Measurements from ENCODE around the gene C14orf119.

Gene C14orf119

DNA sequence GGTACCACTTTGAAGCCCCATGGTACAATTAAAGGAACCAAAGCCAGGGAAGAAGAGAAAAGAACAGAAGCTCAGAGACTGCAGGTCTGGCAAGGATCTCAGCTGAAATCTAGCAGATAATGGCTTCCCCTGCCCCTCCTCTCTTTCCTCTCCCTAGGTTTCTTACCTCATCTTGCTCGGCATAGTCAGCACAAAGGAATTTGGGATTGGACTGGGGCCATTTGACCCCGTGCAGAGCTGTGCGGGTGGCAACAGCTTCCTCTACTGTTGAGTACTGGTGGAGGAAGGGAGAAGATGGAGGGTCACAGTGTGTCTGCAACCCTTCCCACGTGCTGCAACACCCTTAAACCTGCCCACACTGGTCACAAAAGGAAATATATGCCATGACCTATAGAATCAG, 33.3 kb upstream of the C14orf119 start:
- DNase-seq: no peak

DNA sequence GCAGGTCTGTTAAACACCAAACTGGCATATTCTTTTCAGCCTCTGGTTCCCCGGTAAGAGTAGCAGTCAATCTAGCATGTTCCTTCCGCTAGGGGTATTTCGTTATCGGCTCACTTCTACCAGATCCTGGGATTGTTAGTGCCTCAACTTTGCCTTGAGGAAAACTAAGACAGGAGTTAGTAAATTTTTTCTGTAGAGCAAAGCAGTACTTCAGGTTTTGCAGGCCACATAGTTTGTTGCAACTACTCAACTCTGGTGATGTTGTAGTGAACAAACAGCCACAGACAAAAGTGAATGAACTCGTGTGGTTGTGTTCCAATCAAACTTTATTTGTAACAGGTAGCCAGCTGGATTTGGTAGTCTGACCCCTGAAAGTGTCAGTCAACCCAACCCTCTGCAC, 31.7 kb upstream of the C14orf119 start:
- no peak for DNase-seq

DNA sequence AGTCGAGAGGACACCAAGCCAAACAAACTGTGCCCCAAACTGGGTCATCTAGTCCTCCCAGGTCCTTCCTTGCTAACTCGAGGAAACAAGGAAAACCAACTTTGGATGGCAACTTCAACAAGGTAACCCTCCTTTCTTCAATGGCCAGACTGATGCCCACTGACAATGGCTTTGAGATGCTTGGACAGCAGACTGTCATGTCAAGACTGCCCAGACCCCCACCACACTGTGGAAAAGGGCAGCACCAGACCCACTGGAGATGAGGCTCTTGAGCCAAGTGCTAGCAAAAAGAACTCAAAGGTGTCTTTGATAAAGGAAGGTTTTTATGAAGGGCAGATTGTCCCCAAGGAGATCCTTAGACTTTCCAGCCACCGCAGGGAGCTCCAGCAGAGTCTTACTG, 28.9 kb upstream of the C14orf119 start:
- no peak for DNase-seq

- no peak for DNase-seq
Measured at GRCh38 chr14:23066855-23067744, 28.2 kb upstream of the C14orf119 start.

GRCh38 chr14:23067847-23068788, 27.2 kb upstream of the C14orf119 start:
- no peak for DNase-seq

DNA sequence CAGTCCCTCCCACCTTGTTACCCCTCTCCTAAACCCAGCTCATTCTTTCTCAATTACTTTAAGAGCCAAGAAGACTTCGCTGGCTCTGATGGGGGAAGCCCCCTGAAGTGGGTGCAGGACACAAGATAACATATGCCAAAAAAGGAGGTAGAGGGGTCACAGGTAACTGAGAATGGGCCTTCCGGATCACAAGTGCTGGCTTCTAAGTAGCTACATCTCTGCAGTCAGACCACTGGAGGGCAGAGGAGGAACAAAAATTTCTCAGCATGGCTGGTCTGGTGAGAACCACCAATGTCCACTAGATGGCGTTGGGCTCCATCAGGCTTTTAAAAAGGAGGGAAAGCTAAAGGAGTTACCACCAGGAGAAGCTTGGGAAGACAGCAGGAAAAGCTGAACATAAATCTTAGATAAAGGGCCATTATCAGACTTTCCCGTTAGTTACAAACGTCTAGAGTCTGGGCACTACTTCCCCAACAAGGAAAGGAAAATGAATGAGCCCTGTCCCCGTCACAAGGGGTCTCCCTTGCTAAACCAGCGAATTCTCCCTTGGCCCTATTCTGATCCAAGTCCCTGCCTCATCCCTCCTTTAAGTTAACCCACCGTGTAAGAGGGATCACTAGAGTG, 26.4 kb upstream of the C14orf119 start:
- DNase-seq: no peak

GRCh38 chr14:23069413-23069806, 25.9 kb upstream of the C14orf119 start:
- no peak for DNase-seq

GRCh38 chr14:23070262-23071129, 24.8 kb upstream of the C14orf119 start:
- DNase-seq: no peak

DNA sequence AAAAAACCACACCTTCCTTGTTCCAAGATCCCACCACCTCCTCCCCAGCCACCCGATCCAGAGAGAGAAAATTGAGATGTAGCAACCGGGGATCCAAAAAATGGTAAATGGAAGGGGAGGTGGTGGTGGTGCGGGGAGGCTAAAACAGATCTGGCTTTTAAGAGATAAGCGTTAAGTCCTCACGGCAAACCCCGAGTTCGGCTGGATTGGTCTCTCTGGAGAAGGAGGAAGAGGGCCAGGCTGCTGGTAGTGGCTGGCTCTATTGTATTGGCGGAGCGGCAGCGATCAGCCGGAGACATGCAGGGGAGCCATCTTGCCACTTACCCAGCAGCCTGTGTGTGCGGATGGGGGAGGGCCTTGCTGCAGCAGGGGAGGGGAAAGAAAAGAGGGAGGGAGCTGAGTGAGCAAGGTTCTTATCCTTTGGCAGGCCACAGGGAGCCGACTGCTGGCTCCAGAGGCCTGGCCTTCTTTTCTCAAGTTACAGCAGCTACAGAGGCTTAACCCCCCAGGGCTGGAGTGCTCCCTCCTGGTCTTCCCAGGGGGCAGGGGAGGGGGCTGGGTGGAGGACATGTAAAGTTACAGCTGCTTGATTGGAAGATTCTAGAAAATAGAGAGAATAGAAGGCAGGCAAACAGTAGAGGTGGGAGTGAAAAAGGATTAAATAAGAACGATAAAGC, 23.9 kb upstream of the C14orf119 start:
- DNase-seq: no peak

GRCh38 chr14:23071921-23072539, 23.3 kb upstream of the C14orf119 start:
- DNase-seq: no peak

GRCh38 chr14:23074906-23075305, 20.4 kb upstream of the C14orf119 start:
- no peak for DNase-seq

- DNase-seq: no peak
Measured at GRCh38 chr14:23076785-23077408, 18.4 kb upstream of the C14orf119 start.

DNA sequence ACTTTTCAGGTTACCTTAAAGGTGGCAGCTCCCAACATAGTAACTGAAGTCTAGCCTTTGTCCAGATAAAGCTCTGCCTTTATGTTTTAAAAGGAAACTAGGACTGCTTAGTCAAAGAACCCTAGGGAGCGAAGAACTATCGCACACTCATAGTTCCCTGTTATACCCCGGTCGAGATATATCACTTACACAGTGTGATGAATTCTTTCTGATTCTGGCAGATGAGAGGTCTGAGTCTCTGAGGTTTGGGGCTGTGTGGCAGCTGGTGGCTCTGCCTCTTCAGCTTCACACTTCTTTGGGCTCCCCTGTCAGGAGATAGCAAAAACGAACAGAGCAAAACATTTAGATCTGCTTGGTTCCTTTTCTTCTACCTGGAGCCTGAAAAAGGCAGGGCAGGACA, 17.3 kb upstream of the C14orf119 start:
- no peak for DNase-seq

DNA sequence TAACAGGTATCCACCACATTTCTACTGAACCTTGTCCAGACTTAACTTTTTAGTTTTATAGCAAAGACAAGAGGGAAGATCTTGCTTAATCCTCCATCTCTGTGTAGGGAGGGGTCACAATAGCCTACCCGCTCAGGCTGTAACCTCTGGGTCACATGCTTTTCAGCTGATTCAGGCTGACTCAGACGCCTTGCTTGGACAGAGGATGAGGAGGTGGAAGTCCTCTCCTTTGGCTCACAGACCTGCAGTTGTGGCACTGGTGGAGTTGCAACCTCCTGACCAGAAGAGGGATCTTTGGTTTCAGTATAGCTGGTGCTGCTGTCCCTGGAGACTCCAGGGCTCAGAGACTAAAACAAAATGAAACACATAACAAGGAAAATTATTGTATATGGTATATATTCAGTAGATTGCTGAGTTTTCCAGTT, 16.6 kb upstream of the C14orf119 start:
- DNase-seq: no peak

DNA sequence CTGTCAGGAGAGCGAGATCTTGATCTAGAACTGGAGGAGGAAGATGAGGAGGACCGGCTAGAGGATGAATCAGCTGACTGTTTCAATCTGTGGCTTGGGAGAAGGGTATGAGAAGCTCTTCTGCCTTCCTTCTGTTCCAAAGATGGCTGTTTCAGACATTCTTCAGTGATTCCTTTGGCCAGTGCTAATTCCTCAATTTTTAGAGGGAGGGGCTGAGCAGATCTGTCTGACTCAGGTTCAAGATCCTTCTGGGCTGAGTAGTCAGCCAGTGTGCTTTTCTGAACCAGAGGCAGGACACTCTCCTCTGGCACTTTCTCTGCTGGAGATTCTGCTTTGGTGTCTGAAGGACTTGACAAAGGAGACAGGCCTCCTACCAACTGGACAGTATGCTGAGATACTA, 15.6 kb upstream of the C14orf119 start:
- DNase-seq: no peak

DNA sequence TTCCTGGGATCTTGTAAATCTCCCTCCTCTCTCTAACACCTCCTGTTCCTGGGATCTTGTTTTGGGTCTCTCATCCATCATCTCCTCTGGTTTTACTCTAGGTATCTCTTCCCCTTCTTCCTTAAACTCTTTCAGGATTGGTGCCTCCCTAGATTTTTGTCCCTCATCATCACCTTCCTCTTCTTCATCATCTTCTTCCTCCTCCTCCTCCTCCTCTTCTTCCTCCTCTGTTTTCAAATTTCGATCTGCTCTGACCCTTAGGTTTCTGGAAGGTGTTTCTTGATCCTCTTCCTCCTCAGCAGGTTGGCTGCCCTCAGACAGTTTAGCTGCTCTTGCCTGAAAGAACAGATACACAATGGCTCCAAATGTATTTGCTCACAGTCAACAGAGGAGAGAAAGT, 14.8 kb upstream of the C14orf119 start:
- no peak for DNase-seq

DNA sequence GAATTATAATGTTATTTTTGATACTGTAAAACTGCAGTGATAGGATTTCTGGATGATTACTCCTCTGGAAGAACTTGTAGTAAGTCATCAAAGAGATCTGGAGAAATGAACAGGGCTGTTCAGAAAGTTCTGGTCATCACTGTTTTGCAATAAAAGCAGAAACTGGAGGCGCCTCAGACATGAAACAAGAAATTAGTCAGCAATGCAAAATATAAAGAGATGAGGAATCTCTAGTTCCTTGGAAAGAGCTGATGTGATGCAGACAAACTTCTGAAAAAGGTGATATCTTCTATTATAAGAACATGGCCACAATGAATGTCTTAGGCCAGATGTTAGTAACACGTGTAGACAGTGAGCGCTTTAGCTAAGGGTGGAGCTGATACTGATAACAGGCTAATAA, 9.8 kb upstream of the C14orf119 start:
- no peak for DNase-seq

GRCh38 chr14:23086565-23086964, 8.7 kb upstream of the C14orf119 start:
- no peak for DNase-seq

GRCh38 chr14:23089498-23090253, 5.6 kb upstream of the C14orf119 start:
- DNase-seq: no peak

DNA sequence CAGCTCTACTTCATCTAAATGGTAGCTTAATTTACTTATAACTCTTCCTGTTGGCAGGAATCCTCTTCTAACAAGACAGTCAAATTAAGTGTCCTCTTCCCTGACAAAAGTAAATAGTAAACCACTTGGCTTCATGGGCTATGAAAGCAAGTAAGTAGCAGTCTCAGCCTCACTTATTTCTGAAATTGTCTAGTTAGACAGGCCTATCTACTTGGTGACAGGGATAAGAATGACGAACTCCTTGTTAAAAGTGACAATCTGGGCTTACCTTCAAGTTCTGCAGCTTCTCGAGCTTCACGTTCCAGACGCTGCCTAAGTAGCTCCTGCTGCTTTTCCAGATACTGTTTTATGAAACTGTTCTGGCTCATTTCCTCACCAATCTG, 5.1 kb upstream of the C14orf119 start:
- no peak for DNase-seq

Data from DMS 273 treated with DMSO at 0.1 percent for 48 hours (cell line).